HG03342 (cell line): ENCODE measurements around the gene NOS3.
"Not testable (repeated sequence)": the region's sequence is repeated elsewhere in the genome, so short reads cannot be mapped to it uniquely, and the experiment has no call there.

ENCODE experiments used
- ATAC-seq: cut with Tn5 transposase; IDR thresholded peaks from one replicate; pipeline ENCODE4 v1.9.1; 2021; ENCODE audit warnings: mild to moderate bottlenecking, moderate library complexity; ENCODE audit not compliant: unreplicated experiment

NOS3 gene

DNA sequence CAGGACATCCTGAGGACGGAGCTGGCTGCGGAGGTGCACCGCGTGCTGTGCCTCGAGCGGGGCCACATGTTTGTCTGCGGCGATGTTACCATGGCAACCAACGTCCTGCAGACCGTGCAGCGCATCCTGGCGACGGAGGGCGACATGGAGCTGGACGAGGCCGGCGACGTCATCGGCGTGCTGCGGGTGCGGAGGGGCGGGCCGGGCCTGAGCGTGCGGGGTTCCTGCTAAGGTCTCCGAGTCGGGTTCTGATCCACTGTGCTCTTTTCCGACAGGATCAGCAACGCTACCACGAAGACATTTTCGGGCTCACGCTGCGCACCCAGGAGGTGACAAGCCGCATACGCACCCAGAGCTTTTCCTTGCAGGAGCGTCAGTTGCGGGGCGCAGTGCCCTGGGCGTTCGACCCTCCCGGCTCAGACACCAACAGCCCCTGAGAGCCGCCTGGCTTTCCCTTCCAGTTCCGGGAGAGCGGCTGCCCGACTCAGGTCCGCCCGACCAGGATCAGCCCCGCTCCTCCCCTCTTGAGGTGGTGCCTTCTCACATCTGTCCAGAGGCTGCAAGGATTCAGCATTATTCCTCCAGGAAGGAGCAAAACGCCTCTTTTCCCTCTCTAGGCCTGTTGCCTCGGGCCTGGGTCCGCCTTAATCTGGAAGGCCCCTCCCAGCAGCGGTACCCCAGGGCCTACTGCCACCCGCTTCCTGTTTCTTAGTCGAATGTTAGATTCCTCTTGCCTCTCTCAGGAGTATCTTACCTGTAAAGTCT is 23.1 kb downstream of the NOS3 start:
- peak; percentile 70 for ATAC-seq

DNA sequence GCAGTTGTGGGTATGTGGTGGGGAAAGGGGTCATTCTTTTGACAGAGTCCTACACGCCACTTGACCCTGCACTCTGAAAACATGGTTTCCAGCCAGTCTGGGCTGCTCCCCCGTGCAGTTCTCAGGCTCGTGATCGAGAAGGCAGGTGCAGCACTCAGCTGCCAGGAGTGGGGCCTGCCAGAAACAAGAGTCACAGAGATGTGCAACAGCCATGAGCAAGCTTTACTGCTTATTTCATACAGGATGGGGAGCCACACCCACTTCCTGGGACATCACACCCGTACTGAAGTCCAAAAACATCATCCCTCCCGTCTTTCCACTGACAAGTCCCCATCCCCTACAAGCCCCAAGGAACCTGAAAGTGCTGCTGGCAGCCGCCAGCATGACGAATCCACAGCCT is 24.1 kb downstream of the NOS3 start:
- no peak for ATAC-seq

DNA sequence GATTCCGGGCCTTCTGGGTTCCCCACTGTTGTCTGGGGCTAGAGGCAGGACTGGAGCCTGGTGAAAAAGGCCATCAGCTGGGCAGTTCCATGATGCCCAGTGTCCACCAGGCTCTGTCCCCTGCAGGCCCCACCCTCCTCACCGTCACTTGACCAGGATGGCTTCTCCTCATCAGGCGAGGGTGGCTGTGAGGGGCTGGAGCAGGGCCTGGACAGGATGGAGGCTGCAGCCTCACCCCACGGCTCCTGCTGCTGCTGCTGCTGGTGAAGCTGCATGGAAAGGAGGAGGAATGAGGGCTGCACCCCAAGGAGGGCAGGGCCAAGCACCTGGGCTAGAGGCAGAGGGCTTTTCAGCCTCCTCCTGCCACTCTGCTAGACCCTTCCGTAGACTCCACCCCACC is 25.1 kb downstream of the NOS3 start:
- no peak for ATAC-seq

DNA sequence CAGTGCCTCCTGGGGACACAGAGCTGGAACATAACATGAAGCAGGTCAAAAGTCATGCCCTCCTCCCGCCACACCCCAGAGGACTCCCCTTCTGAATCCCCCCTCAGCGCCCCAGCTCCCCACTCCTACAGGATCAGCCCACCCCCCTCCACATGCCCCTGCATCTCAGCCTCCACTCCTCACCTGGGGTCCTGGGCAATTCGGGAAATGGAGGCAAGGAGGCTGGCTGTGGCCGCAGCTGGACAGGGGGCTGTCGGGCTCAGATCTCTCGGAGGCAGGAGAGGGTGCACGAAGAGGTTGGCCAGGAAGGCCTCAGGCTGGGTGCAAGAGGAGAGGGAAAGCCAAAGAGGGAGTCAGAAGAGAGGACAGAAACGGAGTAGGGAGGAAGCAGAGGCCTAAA is 25.7 kb downstream of the NOS3 start:
- ATAC-seq = no peak

DNA sequence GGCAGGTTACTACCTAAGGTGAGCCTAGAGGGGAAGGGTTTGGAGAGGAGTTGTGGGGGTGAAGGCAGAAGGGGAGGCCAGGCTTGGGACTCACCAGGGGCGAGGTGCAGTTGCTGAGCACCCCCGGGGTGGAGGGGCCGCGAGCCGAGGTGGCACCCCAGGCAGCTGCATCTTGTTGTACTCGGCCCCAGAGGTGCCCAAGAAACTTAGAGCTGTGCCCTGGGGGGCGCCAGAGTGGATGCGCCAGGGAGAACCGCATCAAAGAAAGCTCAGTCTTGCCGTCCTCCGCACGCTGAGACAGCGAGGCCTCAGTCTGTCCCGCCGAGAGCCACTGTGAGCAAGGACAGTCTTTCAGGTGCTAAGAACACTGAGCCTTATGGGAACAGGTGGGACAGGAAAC is 26.1 kb downstream of the NOS3 start:
- ATAC-seq = no peak

DNA sequence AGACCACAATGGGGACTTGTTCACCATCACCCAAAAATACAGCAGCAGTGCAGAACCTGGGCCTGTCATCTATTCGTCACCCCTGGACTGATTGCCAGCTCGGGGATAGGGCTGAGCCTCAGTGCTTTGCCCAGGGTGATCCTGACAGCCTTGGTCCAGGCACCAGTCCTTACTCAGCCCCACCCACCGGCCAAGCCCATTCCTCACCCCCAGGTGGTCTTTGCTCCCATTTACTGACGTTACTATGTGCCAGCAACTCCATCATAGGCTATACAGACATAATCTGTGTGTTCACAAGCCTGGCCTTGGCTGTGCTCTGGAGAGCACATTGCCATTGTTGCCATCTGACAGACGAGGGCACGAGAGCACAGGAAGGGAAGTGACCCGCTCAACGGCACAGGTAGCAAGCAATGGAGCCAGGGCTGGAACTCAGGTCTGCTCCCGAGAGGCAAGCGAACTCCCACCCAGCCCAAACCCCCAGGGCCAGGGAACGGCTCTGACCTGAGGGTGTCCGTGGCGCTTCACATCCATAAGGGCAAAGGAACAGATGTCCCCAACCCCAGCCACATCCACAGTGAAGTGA is 26.6 kb downstream of the NOS3 start:
- no peak for ATAC-seq

DNA sequence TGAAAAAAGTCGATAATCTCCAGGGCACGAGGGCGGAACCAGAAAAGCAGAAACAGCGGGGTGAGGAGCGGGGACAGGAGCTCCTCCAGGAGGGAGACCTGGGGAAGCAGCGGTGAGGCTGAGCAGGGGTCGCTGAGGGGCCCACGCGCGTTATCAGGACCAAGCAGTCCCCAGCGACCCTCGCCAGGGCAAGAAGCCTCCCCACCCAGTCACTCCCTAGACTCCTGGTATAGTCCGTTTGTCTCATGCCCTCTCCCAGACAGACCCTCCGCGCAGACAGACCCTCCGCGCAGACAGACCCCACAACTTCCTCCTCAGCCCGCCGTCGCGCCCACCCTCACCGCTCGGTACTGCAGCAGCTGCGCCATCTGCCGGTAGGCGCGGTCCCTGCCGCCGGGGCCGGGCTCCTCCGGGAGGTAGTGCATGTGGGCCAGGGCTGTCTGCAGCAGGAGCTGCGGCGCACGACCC is 27.2 kb downstream of the NOS3 start:
- no peak for ATAC-seq

DNA sequence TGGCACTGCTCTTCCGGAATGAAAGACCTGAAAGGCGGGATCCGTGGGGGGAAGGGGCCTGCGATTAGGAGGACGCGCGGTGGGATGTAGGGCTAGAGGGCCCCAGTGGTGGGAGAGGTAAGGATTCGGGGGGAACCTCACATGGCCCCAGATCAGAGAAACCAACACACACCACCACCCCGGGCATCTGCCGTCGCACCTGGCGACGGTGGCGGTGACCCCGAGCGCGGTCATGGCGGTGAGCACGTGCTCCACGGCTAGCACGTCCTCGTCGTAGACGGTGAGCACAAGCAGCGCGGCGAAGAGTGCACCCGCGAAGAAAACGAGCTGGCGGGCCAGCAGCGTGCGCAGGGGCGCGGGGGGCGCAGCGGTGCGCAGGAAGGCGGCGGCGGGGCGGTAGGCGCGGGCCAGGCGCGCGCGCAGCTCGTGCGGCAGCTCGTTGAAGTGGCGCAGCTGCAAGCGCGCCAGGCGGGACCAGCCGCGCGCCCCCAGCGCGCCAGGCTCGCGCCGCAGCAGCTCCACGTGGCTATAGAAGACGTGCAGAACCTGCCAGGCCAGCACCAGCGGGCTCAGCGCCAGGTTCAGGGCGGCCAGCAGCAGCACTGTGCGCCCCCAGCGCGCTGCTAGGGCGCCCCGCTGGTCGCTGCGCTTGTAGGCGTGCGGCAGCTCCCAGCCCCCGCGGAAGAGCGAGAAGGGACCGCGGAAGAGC is 27.8 kb downstream of the NOS3 start:
- no peak for ATAC-seq

DNA sequence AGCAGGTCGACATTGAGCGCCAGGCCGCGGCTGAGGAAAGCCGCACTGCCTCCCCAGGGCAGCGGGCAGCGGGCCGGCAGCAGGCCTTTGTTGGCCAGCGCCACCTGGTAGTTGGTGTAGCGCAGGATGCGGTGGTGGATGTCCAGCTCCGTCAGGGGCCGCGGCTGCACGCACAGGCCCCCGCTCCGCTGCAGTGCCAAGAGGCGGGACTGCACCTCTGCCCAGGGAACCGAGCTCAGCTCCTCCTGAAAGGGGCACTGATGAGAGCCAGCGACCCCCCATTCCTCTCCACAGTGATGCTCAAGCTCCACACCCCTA is 28.3 kb downstream of the NOS3 start:
- no peak for ATAC-seq

DNA sequence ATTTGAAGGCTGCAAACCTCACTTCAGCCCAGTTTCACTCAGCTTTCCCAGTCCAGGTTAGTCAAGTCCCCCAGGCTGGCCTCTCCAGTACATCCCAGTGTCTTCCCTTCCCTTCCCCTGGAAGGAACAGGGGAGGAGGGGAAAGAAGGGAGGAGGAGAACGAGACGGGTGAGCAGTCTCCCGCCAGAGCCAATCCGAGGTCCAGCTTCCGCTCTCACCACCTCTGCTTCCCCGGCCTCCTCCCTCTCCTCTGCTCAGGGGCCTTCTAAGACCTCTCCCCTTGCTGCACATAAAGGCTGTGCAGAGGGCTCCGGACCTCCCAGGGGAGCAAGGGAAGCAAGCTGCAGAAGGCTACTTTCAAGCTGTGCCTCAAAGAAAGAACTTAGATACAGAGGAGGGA is 29.4 kb downstream of the NOS3 start:
- ATAC-seq = no peak

DNA sequence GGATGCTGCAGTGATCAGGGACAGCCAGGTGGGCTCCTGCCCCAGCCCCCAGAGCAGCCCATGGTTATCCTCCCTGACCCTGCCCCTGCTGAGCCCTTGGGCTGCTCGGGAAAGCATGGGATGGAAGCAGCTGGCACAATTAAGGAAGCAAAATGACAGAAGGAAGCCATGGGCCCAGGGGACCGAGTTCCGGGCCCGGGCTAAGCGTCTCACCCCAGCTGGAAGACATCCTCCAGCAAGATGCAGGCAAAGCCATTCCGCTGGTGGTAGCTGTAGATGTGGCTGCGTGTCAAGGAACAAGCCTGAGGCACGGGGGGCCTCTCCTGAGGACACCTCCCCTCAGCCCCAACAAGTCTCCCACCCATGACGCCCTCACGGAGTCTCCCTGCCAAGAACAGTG is 32.4 kb downstream of the NOS3 start:
- no peak for ATAC-seq

DNA sequence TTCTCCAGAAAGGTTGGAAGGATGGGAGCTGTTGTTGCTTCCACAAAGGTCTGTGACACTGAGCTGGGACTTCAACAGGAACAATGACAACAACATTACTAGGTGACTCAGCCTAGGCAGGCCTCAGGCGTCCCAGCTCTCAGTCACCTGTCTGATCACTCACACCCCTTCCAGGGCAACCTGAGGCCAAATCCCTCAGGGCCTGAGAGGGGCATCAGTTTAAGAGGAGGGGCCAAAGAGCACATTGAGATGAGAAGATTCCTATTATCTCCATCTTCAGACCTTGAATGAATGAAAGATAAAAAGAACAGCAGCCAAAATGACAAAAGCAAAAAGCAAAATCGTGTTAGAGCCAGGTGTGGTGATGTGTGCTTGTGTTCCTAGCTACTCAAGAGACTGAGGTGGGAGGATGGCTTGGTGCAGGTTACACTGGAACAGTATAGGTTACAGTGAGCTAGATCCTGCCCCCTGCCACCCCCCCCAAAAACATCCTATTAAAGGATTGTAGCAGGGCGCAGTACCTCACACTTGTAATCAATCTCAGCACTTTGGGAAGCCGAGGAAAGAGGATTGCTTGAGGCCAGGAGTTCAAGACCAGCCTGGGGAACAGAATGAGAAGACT is 33.7 kb downstream of the NOS3 start, which contains the start of gene ATG9B:
TSS of gene ATG9B (minus strand) at position 60 of the 622 bp plus-strand sequence. CDS start 71 bp downstream, outside the sequence.
- ATAC-seq = no peak

DNA sequence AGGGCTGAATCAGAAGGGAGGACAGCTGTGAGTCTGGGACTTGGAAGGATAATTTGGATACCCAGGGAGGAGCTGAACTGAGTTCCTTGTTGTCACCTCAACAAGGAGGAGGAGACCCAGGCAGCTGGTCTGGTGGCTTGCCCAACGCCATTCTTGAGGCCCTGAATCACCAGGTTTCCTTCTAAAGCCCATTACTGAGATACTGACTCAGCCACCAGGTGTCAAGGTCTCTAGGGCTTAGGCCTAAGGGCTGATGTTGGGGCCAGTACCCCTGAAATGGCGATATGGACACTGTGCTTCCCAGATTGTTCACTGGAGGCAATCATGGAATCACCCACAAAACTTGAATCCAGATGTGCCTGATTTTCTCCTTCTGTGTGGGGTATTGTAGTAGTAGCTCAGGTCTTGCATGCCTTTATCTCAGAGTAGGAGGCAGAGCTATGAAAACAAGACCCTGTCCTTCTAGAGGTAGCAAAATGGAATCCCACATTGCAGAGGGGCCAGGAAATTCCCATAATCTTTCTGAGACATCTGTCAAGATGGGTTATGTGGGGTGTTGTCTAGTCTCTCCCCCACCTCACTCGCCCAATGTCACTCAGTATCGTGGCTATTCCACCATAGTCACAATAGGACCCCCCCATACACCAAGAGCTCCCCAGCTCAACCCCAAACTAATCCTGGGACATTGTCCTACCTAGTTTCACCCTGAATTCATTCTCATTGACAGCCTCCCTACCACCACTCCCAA is 35.3 kb downstream of the NOS3 start:
- ATAC-seq = no peak

DNA sequence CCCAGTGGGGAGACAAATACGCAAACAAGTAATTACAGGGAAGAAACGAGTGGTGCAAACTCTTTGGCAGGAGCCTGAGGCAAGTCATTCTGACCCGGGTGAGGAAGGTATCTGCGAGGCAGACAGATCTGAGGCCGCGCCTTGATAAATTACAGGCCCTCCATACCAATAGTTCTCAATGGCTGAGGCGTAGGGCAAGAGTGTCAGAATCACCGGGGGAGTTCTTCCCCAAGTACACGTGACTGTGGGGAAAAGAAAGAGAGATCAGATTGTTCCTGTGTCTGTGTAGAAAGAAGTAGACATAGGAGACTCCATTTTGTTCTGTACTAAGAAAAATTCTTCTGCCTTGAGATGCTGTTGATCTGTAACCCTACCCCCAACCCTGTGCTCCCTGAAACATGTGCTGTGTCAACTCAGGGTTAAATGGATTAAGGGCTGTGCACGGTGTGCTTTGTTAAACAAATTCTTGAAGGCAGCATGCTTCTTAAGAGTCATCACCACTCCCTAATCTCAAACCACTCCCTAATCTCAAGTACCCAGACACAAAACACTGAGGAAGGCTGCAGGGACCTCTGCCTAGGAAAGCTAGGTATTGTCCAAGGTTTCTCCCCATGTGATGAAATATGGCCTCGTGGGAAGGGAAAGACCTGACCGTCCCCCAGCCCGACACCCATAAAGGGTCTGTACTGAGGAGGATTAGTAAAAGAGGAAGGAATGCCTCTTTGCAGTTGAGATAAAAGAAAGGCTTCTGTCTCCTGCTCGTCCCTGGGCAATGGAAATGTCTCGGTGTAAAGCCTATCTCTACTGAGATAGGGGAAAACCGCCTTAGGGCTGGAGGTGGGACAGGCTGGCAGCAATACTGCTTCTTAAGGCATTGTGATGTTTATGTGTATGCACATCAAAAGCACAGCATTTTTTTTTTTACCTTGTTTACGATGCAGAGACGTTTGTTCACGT is 36.2 kb downstream of the NOS3 start:
- ATAC-seq = not testable (repeated sequence)

DNA sequence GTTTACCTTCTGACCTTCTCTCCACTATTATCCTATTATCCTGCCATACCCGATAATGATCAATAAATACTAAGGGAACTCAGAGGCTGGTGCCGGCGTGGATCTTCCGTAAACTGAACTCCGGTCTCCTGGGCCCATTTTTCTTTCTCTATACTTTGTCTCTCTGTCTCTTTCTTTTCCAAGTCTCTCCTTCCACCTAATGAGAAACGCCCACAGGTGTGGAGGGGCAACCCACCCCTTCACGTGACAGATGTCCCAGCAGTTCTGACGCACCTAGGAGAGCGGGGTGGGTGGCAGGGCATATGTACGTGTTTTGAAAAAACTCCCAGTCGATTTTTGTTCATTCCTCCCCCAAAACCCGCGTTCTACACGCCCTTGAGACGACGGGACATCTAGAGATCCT is 36.9 kb downstream of the NOS3 start:
- not testable (repeated sequence) for ATAC-seq

DNA sequence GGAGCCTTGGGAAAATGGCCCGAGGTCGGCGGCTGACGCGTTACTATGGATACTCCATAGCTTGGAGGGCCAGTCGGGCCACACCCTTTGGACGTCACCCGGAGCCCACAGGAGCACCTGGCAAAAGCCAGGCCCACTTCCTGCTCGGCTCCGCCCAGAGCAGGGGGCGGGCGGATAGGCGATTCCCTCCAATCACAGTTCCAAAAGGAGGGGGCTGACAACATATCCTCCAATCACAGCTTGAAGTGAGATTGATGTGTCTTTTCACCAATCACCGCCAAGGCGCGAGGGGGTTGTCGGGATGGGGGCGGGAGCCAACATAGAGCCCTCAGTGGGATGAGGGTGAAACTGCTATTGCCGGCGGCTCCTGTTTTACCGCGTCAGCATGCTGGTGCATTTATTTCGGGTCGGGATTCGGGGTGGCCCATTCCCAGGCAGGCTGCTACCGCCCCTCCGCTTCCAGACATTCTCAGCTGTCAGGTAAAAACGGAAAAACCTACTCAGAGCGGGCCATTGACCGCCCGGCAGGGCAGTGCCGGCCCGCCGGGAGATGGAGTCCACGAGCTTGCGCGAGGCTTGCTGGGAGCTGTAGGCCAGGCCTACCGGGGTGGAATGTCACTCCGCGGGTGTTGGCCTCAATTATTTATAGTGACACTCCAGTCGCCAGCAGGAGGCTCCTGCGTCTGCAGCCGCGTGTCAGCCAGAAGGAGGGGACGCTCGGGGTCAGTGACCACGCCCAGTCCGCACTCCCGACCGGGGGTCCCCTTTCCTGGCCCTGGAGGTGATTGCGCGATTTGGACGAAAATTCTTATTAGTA is 37.5 kb downstream of the NOS3 start, which contains the start of gene ABCB8:
TSS of gene ABCB8 (plus strand) at position 320 of the 817 bp plus-strand sequence. CDS start at position 386, 66 bp downstream.
- peak; percentile 95 for ATAC-seq

DNA sequence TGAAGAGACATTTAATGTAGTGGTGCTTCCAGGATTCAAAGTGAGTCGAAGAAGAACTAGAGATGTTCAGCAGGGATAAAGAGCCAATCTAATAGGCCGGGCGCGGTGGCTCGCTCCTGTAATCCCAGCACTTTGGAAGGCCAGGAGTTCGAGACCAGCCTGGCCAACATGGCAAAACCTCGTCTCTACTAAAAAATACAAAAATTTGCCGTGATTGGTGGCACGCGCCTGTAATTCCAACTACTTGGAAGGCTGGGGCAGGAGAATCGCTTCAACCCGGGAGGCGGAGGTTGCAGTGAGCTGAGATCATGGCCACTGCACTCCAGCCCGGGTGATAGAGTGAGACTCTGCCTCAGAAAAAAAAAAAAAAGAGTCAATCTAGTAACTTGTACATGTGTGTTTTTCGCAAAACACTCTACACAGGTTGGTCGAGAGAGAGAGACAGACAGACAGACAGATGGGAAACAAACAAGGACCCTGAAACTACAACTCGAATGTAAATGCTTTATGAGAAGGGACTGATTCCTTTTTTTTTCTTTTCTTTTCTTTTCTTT is 38.2 kb downstream of the NOS3 start:
- ATAC-seq = no peak

DNA sequence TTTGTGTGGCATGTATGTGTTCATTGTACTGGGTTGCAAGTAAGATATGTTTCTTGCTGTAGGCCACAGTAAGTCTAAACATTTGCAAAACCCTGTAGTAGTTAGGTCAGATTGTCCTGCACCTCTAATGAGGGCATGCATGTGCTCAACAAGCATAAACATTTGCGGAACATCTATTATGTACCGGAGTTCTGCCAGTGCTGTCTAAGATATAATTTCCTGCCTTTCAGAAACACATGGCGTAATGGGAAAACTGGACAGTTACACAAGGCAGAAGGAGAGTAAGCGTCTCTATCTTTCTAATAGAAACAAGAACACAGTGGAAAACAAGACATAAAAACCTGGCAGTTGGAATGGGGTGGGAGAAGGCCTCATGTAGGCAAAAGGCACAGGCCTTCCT is 40.2 kb downstream of the NOS3 start:
- ATAC-seq = no peak
